Spinal cord (tissue), 10 donors: Measurements from ENCODE around the gene UBL7. TPM values are rescaled to one million over a fixed set of nuclear protein-coding genes. Genes with fewer than 3 reads are reported as not detected.

Experiments used
- DNase-seq, 6 donors: peaks; one replicate each; pipeline versions ENCODE4 v3.0.0 to v3.0.0-alpha.2; 2013 to 2015; ENCODE audit warnings: low spot score in 6 of 6, low read depth in 4 of 6
- H3K27ac ChIP-seq: one replicate; pipeline ENCODE4 v1.5.1; 2013; ENCODE audit warnings: low read depth, low read length, control low read depth
- H3K27me3 ChIP-seq: one replicate; pipeline ENCODE4 v1.6.1; 2013; ENCODE audit warnings: low read length; ENCODE audit not compliant: control insufficient read depth, insufficient read depth
- H3K36me3 ChIP-seq: one replicate; pipeline ENCODE4 v1.6.1; 2013; ENCODE audit warnings: low read length; ENCODE audit not compliant: control insufficient read depth, insufficient read depth
- H3K4me1 ChIP-seq: one replicate; pipeline ENCODE4 v1.6.1; 2013; ENCODE audit warnings: low read length; ENCODE audit not compliant: control insufficient read depth, insufficient read depth
- H3K4me3 ChIP-seq: one replicate; pipeline ENCODE4 v1.5.1; 2013; ENCODE audit warnings: low read depth, low read length, control low read depth
- H3K9me3 ChIP-seq: one replicate; pipeline ENCODE4 v1.6.1; 2013; ENCODE audit warnings: low read length; ENCODE audit not compliant: control insufficient read depth, insufficient read depth
- WGBS: methylation state at CpG from one replicate; pipeline ENCODE4 v1.1.5; 2013; ENCODE audit warnings: missing lambda C conversion rate; ENCODE audit not compliant: insufficient coverage; 5-methylcytosine and 5-hydroxymethylcytosine counted together
- polyA plus RNA-seq, 2 donors: library from polyadenylated mRNA; unstranded; fragments of 120-200 nt; gene quantifications; one replicate each; pipeline ENCODE4 v1.2.1, GENCODE V29; 2013; ENCODE audit not compliant: insufficient read length in 2 of 2
- total RNA-seq, 2 donors: library from RNA; depleted of rRNA in 1 of 2; stranded (reverse); fragments of 120-200 nt in 1 of 2; fragments of >200 nt in 1 of 2; gene quantifications; one replicate each; pipeline versions ENCODE4 v1.2.3 to v1.2.4, GENCODE V29; 2013 to 2014
- donor health status: healthy.

The UBL7 gene
- total and polyA plus RNA-seq, 4 donors, result 32.8 to 68.8 (median 57.1) TPM

GRCh38 chr15:74420193-74420905 lies 40.6 kb downstream of the UBL7 start:
- Histone ChIP-seq H3K27ac (peak overlapping the region; percentile 75), H3K9me3 (no peaks in the 10 kb centered on the region), H3K27me3 (no peaks in the 10 kb centered on the region), H3K4me3 (no peak overlapping the region), H3K36me3 (peaks cover 45% of the 10 kb centered on the region), H3K4me1 (peaks cover 97% of the 10 kb centered on the region)
- WGBS, result 64% methylated on average over 8 of the region's 10 CpGs
- no peak for DNase-seq

GRCh38 chr15:74419432-74419831 lies 41.5 kb downstream of the UBL7 start:
- 93% methylated on average over 2 of the region's 4 CpGs for WGBS
- H3K4me1 ChIP-seq, result peaks cover 96% of the 10 kb centered on the region

GRCh38 chr15:74418575-74419338 lies 42.2 kb downstream of the UBL7 start:
- peaks cover 90% of the 10 kb centered on the region for H3K4me1 ChIP-seq
- H3K27ac ChIP-seq, result peak overlapping the region; percentile 75
- DNase-seq, result no peak
- H3K36me3 ChIP-seq, result peaks cover 57% of the 10 kb centered on the region
- 74% methylated on average over 9 of the region's 16 CpGs for WGBS
- no peak overlapping the region for H3K4me3 ChIP-seq
- H3K27me3 ChIP-seq, result no peaks in the 10 kb centered on the region
- no peaks in the 10 kb centered on the region for H3K9me3 ChIP-seq

More at GRCh38 chr15:74419432-74419831, 41.5 kb downstream of the UBL7 start:
- Histone ChIP-seq H3K4me3 (no peak overlapping the region), H3K9me3 (no peaks in the 10 kb centered on the region), H3K27me3 (no peaks in the 10 kb centered on the region), H3K27ac (peak overlapping the region; percentile 75), H3K36me3 (peaks cover 50% of the 10 kb centered on the region)
- no peak for DNase-seq

- peaks cover 62% of the 10 kb centered on the region for H3K36me3 ChIP-seq
- no peaks in the 10 kb centered on the region for H3K9me3 ChIP-seq
- no peak for DNase-seq
- WGBS, result 92% methylated on average over 9 of the region's 9 CpGs
- H3K4me3 ChIP-seq, result no peak overlapping the region
- peaks cover 79% of the 10 kb centered on the region for H3K4me1 ChIP-seq
- H3K27me3 ChIP-seq, result no peaks in the 10 kb centered on the region
- H3K27ac ChIP-seq, result no peak overlapping the region
Observed at GRCh38 chr15:74417670-74418069, 43.3 kb downstream of the UBL7 start.

- Histone ChIP-seq H3K36me3 (peaks cover 63% of the 10 kb centered on the region), H3K4me1 (peaks cover 75% of the 10 kb centered on the region), H3K9me3 (no peaks in the 10 kb centered on the region), H3K27ac (peak overlapping the region; percentile 8), H3K27me3 (no peaks in the 10 kb centered on the region), H3K4me3 (no peak overlapping the region)
- 85% methylated on average over 6 of the region's 13 CpGs for WGBS
- no peak for DNase-seq
Observed at GRCh38 chr15:74417225-74417624, 43.7 kb downstream of the UBL7 start.

GRCh38 chr15:74415966-74416916 lies 44.7 kb downstream of the UBL7 start:
- 79% methylated on average over 15 of the region's 19 CpGs for WGBS
- Histone ChIP-seq H3K36me3 (peaks cover 73% of the 10 kb centered on the region), H3K4me3 (peak overlapping the region; percentile 17), H3K27me3 (no peaks in the 10 kb centered on the region), H3K4me1 (peaks cover 72% of the 10 kb centered on the region), H3K27ac (peak overlapping the region; percentile 8), H3K9me3 (no peaks in the 10 kb centered on the region)
- no peak for DNase-seq

- Histone ChIP-seq H3K27ac (no peak overlapping the region), H3K4me3 (no peak overlapping the region), H3K9me3 (no peaks in the 10 kb centered on the region), H3K4me1 (peaks cover 64% of the 10 kb centered on the region), H3K36me3 (peaks cover 82% of the 10 kb centered on the region), H3K27me3 (no peaks in the 10 kb centered on the region)
- 95% methylated on average over 9 of the region's 12 CpGs for WGBS
- DNase-seq, result no peak
Observed at GRCh38 chr15:74414603-74415338, 46.2 kb downstream of the UBL7 start.

GRCh38 chr15:74414081-74414580 lies 46.8 kb downstream of the UBL7 start:
- no peak for DNase-seq
- H3K4me3 ChIP-seq, result no peak overlapping the region
- no peaks in the 10 kb centered on the region for H3K9me3 ChIP-seq
- no peak overlapping the region for H3K27ac ChIP-seq
- peaks cover 86% of the 10 kb centered on the region for H3K36me3 ChIP-seq
- peaks cover 61% of the 10 kb centered on the region for H3K4me1 ChIP-seq
- H3K27me3 ChIP-seq, result no peaks in the 10 kb centered on the region
- 97% methylated on average over 4 of the region's 5 CpGs for WGBS
